ENCODE measurements around the gene CCL22. TPM values are rescaled to one million over a fixed set of nuclear protein-coding genes. Genes with fewer than 3 reads are reported as not detected.
"Not testable (repeated sequence)": the region's sequence is repeated elsewhere in the genome, so short reads cannot be mapped to it uniquely, and the experiment has no call there.

CCL22 gene
- total RNA-seq, 1 experiment from 2014 or later = not detected

DNA sequence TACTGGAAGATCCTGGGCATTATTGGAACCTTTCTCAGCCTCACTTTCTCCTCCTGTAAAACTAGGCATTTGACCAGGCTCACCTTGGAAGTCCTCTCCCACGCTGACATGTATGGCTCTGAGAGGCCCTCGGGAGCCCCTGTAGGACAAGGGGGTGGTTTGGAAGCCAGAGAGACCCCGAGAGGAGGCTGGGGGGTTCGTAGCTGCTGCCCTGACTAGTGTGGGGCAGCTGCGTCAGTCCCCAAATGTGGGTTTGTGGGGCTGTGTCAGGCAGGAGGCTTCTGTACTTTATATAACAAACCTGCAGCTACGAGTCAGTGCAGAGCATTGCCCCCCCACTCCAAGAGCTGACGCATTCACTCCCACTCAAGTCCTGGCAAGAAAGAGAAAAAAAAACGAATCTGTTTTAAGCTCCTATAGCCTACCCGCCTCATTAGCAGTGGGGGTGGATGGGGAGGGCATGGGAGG, 15.5 kb downstream of the CCL22 start:
- peaks cover 33% of the 10 kb centered on the region for H3K4me1 ChIP-seq (replicated peaks)
- H3K36me3 ChIP-seq = no peaks in the 10 kb centered on the region
- no peaks in the 10 kb centered on the region for H3K27me3 ChIP-seq (replicated peaks)
- H3K27ac ChIP-seq = no peak overlapping the region
- no peak for DNase-seq (ENCODE audit: low read depth in 1 of 2, low spot score in 2 of 2)
- H3K4me3 ChIP-seq = no peak overlapping the region
- H3K9me3 ChIP-seq (replicated peaks) = no peaks in the 10 kb centered on the region

DNA sequence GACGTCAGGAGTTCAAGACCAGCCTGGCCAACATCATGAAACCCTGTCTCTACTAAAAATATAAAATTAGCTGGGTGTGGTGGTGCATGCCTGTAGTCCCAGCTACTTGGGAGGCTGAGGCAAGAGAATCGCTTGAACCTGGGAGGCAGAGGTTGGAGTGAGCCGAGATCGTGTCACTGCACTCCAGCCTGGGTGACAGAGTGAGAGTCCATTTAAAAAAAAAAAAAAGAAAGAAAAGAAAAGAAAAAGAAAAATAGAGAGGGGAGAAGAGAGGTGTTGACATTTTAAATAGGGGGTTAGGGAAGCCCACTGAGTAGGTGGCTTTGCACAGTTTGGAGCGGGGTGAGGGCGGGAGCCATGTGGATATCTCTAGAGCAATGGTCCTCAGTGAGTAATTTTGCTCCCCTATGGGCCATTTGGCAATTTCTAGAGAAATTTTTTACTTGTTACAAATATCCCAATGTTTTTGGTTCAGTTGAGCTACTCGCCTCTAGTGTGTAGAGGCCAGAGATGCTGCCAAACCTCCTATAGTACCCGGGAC, 16.4 kb downstream of the CCL22 start:
- not testable (repeated sequence) for H3K27me3 ChIP-seq (replicated peaks); H3K4me3 ChIP-seq; H3K36me3 ChIP-seq; DNase-seq (ENCODE audit: low read depth in 1 of 2, low spot score in 2 of 2); H3K9me3 ChIP-seq (replicated peaks); H3K27ac ChIP-seq
- peaks cover 33% of the 10 kb centered on the region for H3K4me1 ChIP-seq (replicated peaks)

DNA sequence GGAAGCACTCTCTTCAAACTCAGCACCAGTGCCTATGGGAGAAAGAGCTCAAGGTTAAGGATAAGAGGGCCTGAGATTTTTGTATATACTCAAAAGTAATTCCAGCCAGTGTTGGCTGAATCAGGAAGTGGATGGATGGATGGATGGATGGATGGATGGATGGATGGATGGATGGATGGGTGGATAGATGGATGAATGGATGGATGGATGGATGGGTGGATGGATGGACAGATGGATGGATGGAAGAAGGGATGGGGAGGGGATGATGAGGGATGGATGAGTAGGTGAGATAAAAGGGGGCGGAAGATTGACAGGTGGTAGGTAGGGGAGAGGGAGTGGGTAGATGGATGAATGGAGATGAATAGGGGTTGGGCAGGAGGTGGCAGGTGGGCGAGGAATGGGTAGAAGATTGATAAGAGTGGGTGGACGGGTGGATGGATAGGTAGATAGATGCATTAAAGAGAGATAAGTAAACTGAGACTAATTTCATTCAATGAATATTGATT, 17.8 kb downstream of the CCL22 start:
- Histone ChIP-seq H3K9me3 (replicated peaks) (no peaks in the 10 kb centered on the region), H3K36me3 (no peaks in the 10 kb centered on the region), H3K4me1 (replicated peaks) (peaks cover 33% of the 10 kb centered on the region), H3K4me3 (no peak overlapping the region), H3K27ac (no peak overlapping the region), H3K27me3 (replicated peaks) (no peaks in the 10 kb centered on the region)
- no peak for DNase-seq (ENCODE audit: low read depth in 1 of 2, low spot score in 2 of 2)

DNA sequence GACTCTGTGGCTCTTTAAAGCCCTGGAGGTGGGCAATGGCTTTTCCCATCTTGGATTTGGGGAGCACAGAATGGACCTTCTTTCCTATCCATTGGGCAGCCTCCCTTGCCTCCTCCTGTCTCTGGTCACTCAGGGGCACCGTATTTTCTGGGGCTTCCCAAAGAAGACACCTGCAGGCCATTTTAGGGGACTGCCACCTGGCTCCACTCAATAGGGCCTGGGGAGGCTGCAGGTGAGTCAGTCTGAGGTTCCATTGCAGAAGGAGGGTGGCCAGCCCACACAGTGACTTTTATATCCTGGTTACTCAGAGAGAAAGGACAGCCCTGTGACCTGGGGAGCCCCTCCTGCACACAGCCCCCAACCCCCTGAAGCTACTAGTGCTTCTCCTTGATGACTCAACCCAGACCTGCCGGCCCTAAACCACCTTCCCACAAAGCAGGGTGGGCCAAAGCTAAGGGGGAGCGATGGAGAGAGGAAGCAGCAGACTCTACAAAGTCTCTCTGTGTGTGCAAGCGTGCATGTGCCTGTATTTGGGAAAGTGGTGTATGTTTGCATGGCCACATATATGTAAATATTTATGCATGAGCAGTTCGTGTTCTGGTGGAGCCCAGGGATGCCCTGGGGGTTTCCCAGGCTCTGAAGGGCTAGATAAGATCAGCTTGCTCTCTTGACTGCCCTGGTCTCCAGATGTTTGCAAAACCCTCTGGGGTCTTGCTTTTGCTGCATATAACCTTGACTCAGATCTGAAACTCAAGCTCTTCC, 18.7 kb downstream of the CCL22 start:
- Histone ChIP-seq H3K4me3 (no peak overlapping the region), H3K4me1 (replicated peaks) (peaks cover 29% of the 10 kb centered on the region), H3K27me3 (replicated peaks) (no peaks in the 10 kb centered on the region), H3K36me3 (no peaks in the 10 kb centered on the region), H3K9me3 (replicated peaks) (no peaks in the 10 kb centered on the region), H3K27ac (peak overlapping the region; percentile 62)
- peak; percentile 81 to 83 for DNase-seq (ENCODE audit: low read depth in 1 of 2, low spot score in 2 of 2)

DNA sequence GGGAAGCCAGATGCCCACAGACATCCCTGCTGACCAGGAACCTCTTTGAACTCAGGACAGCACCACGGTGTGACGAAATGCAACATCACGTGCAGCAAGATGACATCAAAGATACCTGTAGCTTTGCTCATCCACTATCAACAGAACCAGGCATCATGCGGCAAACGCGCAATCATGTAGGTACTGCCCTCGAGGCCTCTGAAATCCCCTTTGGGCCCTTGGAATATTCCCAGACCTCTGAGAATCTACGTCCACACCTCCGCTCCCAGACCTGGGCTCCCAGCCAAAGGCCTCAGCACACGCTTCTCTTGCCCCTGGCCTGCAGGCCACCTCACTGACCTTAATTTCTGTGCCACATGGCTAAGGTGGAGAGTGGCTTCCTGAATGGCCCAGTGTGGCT, 21.0 kb downstream of the CCL22 start:
- Histone ChIP-seq H3K4me1 (replicated peaks) (peaks cover 31% of the 10 kb centered on the region), H3K27ac (no peak overlapping the region), H3K9me3 (replicated peaks) (no peaks in the 10 kb centered on the region), H3K27me3 (replicated peaks) (no peaks in the 10 kb centered on the region), H3K4me3 (no peak overlapping the region), H3K36me3 (no peaks in the 10 kb centered on the region)
- DNase-seq (ENCODE audit: low read depth in 1 of 2, low spot score in 2 of 2) = no peak

DNA sequence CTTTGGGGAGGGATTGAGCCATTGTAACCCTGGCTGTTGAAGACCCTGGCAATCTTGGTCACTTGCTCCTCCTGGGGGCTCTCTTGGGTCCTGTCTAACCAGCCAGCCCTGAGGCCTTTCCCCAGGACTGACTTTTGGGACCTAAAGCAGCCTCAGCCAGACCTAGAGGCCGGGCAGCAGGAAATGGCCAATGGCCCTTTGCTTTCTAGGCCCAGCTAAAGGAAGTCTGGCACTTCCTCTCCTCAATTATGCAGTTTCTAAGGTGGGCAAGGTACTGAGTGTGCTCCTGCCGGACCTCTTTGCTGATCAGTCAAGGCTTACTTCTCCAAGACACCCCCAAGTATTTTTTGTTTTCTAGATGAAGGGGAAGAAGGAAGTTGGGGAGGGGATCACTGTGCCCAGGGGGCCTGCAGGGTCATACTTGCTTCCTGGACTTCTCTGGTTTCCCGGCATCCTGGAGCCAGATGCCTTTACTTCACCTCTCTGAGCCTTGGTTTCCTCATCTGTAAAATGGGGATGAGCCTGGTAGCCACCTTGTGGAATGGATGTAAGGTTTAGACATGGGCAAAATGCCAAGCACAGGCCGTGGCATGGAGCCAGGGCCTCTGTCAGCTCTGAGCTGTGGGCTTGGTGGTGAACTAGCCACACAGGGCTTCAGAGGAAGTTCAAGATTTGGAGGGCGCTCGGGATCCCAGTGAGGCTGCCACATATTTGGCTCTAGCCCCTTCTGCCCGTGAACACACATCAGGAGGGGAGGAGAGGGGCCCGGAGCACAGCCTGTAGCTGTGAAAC, 22.3 kb downstream of the CCL22 start:
- H3K27ac ChIP-seq = no peak overlapping the region
- no peaks in the 10 kb centered on the region for H3K36me3 ChIP-seq
- no peaks in the 10 kb centered on the region for H3K9me3 ChIP-seq (replicated peaks)
- no peaks in the 10 kb centered on the region for H3K27me3 ChIP-seq (replicated peaks)
- DNase-seq (ENCODE audit: low read depth in 1 of 2, low spot score in 2 of 2) = no peak
- no peak overlapping the region for H3K4me3 ChIP-seq
- peaks cover 31% of the 10 kb centered on the region for H3K4me1 ChIP-seq (replicated peaks)

DNA sequence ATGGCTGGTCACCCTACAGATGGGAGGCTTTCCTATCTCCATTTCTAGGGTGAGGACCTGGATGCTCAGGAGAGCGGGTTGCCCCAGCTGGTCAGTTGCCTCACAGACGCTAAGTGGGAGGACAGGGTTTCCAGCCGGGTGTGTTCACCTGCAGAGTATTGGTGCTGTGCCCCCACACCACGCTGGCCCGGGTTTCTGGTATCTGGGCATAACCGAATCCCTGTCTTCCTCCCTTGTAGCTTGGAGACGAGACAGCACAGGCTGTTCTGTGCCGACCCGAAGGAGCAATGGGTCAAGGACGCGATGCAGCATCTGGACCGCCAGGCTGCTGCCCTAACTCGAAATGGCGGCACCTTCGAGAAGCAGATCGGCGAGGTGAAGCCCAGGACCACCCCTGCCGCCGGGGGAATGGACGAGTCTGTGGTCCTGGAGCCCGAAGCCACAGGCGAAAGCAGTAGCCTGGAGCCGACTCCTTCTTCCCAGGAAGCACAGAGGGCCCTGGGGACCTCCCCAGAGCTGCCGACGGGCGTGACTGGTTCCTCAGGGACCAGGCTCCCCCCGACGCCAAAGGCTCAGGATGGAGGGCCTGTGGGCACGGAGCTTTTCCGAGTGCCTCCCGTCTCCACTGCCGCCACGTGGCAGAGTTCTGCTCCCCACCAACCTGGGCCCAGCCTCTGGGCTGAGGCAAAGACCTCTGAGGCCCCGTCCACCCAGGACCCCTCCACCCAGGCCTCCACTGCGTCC, 23.4 kb downstream of the CCL22 start:
- no peak overlapping the region for H3K27ac ChIP-seq
- no peak overlapping the region for H3K4me3 ChIP-seq
- H3K9me3 ChIP-seq (replicated peaks) = no peaks in the 10 kb centered on the region
- DNase-seq (ENCODE audit: low read depth in 1 of 2, low spot score in 2 of 2) = no peak
- H3K4me1 ChIP-seq (replicated peaks) = peaks cover 40% of the 10 kb centered on the region
- H3K36me3 ChIP-seq = no peaks in the 10 kb centered on the region
- no peaks in the 10 kb centered on the region for H3K27me3 ChIP-seq (replicated peaks)

DNA sequence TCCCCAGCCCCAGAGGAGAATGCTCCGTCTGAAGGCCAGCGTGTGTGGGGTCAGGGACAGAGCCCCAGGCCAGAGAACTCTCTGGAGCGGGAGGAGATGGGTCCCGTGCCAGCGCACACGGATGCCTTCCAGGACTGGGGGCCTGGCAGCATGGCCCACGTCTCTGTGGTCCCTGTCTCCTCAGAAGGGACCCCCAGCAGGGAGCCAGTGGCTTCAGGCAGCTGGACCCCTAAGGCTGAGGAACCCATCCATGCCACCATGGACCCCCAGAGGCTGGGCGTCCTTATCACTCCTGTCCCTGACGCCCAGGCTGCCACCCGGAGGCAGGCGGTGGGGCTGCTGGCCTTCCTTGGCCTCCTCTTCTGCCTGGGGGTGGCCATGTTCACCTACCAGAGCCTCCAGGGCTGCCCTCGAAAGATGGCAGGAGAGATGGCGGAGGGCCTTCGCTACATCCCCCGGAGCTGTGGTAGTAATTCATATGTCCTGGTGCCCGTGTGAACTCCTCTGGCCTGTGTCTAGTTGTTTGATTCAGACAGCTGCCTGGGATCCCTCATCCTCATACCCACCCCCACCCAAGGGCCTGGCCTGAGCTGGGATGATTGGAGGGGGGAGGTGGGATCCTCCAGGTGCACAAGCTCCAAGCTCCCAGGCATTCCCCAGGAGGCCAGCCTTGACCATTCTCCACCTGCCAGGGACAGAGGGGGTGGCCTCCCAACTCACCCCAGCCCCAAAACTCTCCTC, 24.1 kb downstream of the CCL22 start:
- H3K9me3 ChIP-seq (replicated peaks) = no peaks in the 10 kb centered on the region
- DNase-seq (ENCODE audit: low read depth in 1 of 2, low spot score in 2 of 2) = no peak
- H3K36me3 ChIP-seq = no peaks in the 10 kb centered on the region
- H3K4me1 ChIP-seq (replicated peaks) = peaks cover 37% of the 10 kb centered on the region
- H3K4me3 ChIP-seq = no peak overlapping the region
- H3K27me3 ChIP-seq (replicated peaks) = no peaks in the 10 kb centered on the region
- H3K27ac ChIP-seq = no peak overlapping the region

DNA sequence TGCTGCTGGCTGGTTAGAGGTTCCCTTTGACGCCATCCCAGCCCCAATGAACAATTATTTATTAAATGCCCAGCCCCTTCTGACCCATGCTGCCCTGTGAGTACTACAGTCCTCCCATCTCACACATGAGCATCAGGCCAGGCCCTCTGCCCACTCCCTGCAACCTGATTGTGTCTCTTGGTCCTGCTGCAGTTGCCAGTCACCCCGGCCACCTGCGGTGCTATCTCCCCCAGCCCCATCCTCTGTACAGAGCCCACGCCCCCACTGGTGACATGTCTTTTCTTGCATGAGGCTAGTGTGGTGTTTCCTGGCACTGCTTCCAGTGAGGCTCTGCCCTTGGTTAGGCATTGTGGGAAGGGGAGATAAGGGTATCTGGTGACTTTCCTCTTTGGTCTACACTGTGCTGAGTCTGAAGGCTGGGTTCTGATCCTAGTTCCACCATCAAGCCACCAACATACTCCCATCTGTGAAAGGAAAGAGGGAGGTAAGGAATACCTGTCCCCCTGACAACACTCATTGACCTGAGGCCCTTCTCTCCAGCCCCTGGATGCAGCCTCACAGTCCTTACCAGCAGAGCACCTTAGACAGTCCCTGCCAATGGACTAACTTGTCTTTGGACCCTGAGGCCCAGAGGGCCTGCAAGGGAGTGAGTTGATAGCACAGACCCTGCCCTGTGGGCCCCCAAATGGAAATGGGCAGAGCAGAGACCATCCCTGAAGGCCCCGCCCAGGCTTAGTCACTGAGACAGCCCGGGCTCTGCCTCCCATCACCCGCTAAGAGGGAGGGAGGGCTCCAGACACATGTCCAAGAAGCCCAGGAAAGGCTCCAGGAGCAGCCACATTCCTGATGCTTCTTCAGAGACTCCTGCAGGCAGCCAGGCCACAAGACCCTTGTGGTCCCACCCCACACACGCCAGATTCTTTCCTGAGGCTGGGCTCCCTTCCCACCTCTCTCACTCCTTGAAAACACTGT, 25.0 kb downstream of the CCL22 start:
- H3K27me3 ChIP-seq (replicated peaks) = no peaks in the 10 kb centered on the region
- DNase-seq (ENCODE audit: low read depth in 1 of 2, low spot score in 2 of 2) = peak; percentile 48 to 72
- H3K4me1 ChIP-seq (replicated peaks) = peaks cover 29% of the 10 kb centered on the region
- H3K9me3 ChIP-seq (replicated peaks) = no peaks in the 10 kb centered on the region
- no peak overlapping the region for H3K4me3 ChIP-seq
- H3K36me3 ChIP-seq = no peaks in the 10 kb centered on the region
- no peak overlapping the region for H3K27ac ChIP-seq

DNA sequence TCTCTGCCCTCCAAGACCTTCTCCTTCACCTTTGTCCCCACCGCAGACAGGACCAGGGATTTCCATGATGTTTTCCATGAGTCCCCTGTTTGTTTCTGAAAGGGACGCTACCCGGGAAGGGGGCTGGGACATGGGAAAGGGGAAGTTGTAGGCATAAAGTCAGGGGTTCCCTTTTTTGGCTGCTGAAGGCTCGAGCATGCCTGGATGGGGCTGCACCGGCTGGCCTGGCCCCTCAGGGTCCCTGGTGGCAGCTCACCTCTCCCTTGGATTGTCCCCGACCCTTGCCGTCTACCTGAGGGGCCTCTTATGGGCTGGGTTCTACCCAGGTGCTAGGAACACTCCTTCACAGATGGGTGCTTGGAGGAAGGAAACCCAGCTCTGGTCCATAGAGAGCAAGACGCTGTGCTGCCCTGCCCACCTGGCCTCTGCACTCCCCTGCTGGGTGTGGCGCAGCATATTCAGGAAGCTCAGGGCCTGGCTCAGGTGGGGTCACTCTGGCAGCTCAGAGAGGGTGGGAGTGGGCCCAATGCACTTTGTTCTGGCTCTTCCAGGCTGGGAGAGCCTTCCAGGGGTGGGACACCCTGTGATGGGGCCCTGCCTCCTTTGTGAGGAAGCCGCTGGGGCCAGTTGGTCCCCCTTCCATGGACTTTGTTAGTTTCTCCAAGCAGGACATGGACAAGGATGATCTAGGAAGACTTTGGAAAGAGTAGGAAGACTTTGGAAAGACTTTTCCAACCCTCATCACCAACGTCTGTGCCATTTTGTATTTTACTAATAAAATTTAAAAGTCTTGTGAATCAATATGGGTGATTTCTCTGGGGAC, 25.9 kb downstream of the CCL22 start:
- Histone ChIP-seq H3K27ac (no peak overlapping the region), H3K4me3 (no peak overlapping the region), H3K36me3 (no peaks in the 10 kb centered on the region), H3K4me1 (replicated peaks) (peaks cover 25% of the 10 kb centered on the region), H3K9me3 (replicated peaks) (no peaks in the 10 kb centered on the region), H3K27me3 (replicated peaks) (no peaks in the 10 kb centered on the region)
- DNase-seq (ENCODE audit: low read depth in 1 of 2, low spot score in 2 of 2) = no peak

DNA sequence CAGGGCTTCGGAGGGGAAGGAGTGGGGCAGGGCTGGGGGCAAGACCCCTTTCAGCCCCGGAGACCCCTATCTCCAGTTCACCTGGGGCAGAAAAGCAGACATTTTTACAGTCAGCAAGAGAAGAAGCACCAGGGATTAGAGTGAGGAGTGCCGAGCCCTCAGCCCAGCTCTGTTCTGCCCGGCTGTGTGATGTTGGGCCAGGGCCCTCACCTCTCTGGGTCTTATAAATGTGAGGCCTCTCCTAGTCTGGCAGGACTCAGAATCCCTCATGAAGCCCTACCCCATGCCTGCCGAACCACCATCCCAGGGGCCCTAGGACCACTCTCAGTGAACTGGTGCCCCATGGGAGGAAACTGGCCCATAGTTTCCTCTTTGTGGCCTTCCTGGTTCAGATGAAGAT, 26.5 kb downstream of the CCL22 start:
- Histone ChIP-seq H3K27me3 (replicated peaks) (no peaks in the 10 kb centered on the region), H3K4me1 (replicated peaks) (peaks cover 25% of the 10 kb centered on the region), H3K27ac (no peak overlapping the region), H3K9me3 (replicated peaks) (no peaks in the 10 kb centered on the region), H3K36me3 (no peaks in the 10 kb centered on the region), H3K4me3 (no peak overlapping the region)
- no peak for DNase-seq (ENCODE audit: low read depth in 1 of 2, low spot score in 2 of 2)
